Measurements from ENCODE around the gene MED16.

The MED16 gene

DNA sequence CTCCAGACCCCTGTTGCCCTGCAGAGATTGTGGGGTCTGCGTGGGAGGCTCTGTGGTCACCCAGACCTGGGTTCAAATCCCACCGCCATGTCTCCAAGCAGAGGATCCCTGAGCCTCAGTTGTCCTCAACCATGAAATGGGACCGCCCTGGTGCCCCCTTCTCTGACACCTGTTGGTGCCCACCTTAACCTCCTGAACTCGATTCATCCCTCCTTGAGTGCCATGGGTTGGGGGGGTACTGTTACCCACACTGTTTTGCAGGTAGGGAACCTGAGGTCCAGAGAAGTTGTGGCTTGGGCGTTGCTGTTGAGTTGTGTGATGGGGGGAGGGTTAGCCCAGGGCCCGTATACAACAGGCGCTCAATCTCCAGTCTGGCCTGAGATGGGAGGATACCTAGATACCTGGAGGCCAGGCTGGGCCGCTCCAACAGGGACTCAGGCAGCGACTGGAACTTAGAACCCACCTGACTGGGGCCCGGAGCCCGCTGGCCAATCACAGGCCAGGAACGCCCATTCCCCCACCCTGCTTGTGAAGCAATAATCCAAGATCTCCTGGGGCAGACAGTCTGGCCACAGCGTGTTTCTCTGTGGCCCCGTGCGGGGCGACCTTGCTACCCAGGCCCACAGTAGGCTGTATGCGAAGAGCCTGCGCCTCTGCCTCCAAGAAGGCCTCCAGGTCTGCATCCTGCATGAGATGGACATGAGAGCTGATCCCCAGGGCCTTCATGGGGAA lies 35.6 kb upstream of the MED16 start:
- DNase-seq: peak; percentile 18

DNA sequence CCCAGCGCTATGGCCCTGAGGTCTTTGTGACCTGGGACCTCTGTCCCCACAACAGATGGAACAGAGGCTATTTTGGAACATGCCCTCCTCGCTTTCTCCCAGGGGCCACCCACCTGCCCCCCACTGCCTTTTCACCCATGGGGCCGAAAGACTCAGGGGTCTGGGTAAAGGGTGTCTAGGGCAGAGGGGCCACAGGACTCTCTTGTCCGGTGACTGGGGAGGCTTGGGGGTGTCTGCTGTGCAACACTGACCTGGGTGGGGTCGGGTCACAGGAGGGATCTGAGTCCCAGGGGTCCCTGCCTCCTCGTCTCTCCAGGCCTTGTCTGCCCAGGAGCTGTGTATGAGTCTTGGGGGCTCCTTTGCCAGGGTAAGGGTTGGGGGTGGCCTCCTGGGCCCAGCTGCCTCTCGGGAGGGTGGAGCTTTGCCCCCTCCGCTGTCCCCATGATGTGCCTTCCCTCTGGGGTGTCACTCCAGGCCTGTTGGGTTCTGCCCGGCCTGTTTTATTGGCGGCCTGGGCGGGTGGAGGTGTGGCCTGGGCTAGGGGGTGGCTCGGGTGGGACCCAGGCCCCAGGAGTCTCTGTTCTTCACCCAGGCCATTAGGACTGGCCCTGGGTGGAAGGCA lies 34.9 kb upstream of the MED16 start:
- DNase-seq: no peak

DNA sequence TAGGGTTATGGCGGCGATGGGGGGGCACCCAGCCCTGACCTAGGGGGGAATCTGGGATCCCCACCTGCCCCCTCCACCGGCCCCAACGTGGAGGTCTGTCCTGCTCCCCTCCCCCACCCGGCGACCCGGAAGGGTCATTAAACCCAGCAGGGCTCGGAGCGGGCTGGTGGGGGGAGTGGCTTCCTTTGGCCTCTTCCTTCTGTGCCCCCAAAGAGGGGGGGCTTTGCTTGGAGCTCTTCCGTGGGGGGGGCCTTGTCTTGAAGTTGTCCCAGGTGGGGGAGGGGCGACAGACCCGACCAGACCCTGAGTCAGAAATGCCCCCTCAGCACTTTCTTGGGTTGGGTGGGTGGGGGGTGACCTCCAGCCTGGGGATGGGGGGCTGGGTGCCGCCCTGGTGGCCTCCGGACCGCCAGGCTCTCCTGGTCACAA lies 34.4 kb upstream of the MED16 start:
- no peak for DNase-seq

DNA sequence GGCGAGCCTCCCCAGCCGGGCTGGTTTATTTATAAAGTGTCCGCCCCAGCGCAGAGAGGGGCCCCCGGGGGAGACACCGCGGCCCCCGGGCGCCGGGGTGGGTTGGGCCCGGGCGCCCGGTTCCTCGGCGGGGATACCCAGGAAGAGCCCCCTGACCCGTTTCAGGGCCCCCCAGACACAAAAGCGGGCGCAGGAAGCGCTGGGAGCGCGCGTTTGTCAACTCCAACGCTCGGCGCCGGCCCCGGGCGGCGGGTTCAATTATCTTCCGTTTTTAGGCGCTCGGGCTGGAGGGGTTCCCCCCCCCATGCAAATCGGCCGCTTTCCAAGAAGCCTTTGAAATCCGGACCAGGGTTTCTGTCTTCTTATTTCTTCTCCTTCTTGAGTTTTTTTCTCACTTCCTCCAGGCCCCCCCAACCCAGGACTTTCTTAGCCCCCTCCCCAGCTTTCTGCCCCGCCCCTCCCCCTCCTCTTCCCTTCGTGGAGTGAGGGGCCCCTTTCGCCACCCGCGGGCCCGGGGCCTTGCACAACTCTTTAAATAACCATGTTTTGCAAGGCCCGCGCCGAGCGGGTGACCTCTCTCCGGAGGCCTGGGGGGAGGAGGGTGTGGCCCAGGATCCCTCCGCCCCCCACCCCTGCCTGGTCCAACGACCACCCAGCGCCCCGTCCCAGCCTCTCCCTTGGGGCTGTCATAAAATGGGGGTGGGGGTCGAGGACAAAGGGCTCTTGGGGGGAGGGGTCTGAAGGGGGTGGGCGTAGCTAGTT lies 33.8 kb upstream of the MED16 start:
- peak; percentile 86 for DNase-seq

DNA sequence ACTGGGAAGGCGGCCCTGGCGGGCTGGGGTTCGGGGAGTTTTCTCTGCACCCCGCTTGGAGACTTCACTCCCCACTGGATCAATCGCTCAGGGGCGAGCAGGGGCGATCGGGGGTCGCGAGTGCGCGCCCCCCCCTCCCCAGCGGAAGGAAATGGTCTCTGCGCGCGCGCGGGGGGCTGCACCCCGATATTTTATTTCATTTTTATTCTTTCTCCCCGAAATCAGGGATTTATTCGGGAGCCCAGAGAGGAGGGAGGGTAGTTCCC lies 33.3 kb upstream of the MED16 start:
- DNase-seq: no peak

DNA sequence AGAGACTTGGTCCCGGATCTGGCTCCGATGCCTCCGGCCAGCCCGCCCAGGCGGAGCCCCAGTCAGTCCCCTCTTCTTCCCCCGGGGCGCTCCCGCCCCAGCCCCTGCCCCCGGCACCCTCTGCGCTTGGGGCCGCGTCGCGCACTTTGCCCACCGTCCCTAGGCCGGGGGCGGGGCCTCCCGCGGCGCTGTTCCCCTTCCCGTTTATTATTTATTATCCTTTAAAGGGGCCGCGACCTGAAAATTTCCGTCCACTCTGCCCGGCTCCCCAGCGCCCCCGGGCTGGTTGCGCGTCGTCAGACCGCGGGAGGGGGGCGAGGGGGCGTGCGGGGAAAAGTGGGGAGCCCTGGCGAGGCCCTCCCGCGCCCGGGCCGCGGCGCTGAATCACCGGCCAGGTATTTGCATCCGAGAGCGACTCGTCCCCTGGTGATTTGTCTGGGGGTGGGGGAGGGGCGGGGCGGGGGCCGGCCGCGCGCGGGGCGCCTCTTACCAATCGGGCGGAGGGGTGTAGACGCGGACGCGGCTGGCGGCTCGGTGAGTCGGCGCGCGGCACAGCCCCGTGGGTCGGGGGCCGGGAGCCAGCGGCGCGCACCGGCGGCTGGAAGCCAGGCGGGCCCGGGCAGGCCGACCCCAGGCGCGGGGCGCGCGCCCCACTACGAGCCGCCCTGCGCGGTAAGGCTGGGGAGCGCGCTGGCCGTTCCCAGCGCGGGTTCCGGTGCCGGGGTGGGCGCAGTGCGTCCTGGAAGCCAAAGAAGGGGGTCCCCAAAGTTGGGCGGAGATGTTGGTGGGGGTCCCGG lies 32.7 kb upstream of the MED16 start, which contains the start of gene ARID3A:
Gene ARID3A, plus strand, starts transcription at position 510 of the 797 bp plus-strand sequence. CDS start 3,494 bp downstream, outside the sequence.
- peak; percentile 84 for DNase-seq

DNA sequence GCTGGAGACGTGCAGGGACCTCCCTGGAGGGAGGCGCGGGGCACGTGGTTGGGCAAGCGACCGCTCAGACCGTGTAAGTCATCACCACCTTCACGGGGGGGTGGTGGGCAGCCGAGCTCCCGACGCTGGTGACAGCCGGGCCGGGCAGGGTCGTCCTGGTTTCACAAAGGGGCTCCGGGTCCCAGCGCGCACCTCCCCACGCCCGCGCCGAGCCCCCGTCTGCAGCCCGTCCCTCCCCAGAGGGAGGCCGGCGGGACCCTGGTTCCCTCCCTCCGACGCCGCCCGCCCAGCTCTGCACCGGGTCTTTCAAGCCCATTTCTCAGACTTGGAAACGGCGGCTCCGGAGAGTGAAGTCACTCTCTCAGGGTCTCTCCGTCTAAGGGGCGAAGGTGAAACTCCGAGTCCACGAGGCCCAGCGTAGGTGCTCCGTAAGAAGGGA lies 32.1 kb upstream of the MED16 start:
- peak; percentile 84 for DNase-seq

DNA sequence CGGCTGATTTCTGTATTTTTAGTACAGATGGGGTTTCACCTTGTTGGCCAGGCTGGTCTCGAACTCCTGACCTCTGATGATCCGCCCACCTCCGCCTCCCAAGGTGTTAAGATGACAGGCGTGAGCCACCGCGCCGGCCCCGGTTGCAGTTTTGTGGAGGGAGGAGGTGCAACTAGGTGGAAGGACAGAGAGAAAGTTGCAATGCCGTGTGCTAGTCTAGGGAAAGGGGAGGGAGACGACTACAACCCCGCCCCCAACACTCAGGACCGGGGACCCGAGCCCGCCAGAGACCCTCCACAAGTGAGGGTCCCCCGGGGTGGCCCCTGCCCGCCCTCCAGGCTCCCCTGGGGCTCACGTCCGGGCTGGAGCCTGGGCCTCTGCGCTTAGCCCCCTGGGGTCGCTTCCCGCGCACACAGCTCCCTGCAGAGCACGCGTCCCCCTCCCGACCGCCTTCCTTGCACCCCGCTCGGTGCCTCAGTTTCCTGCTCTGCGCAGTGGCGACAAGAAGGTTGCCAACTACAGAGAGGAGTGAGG lies 31.6 kb upstream of the MED16 start:
- no peak for DNase-seq

DNA sequence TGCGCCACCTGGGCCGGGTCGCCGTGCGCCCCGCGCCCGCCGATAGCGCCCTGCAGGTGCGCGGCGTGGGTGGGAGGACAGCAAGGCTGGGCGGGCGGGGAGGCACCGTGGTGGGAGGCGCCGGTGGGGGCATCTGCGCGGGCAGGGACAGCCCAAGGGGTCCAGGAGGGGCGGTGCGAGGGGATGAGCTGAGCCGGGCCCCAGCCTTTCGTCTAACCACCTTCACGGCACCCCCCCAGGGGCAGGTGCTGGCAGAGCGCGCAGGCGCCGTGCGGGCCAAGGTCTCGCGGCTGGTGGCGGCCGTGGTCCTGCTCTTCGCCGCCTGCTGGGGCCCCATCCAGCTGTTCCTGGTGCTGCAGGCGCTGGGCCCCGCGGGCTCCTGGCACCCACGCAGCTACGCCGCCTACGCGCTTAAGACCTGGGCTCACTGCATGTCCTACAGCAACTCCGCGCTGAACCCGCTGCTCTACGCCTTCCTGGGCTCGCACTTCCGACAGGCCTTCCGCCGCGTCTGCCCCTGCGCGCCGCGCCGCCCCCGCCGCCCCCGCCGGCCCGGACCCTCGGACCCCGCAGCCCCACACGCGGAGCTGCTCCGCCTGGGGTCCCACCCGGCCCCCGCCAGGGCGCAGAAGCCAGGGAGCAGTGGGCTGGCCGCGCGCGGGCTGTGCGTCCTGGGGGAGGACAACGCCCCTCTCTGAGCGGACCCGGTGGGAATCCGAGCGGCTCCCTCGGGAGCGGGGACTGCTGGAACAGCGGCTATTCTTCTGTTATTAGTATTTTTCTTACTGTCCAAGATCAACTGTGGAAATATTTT lies 27.3 kb upstream of the MED16 start:
- DNase-seq: peak; percentile 44

DNA sequence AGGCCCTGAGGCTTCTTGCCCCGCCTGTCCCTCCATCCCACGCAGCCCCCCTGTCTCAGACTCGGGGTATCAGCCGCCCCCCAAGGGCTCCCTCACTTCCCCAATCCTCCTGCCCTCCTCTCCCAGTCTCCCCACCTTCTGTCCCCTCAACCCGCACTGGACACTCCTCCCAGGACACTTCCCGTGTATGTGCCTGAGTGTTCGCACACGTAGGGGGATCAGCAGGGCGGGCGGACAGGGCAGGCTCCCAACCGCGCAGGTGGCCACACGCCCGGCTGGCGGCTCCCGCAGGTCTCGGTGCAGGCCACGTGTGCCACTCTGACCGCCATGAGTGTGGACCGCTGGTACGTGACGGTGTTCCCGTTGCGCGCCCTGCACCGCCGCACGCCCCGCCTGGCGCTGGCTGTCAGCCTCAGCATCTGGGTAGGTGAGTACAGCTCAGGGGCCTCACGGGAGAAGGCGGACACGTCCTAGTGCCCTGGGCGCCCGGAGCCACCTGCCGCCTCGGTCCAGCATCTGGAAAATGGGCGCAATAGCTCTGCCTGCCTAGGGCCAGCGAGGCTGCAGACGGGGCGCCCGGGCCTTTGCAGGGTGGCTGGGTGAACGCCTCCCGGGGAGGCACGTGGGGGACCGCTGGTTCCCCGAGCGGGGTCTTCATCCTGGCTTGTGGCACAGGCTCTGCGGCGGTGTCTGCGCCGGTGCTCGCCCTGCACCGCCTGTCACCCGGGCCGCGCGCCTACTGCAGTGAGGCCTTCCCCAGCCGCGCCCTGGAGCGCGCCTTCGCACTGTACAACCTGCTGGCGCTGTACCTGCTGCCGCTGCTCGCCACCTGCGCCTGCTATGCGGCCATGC lies 26.4 kb upstream of the MED16 start:
- no peak for DNase-seq

DNA sequence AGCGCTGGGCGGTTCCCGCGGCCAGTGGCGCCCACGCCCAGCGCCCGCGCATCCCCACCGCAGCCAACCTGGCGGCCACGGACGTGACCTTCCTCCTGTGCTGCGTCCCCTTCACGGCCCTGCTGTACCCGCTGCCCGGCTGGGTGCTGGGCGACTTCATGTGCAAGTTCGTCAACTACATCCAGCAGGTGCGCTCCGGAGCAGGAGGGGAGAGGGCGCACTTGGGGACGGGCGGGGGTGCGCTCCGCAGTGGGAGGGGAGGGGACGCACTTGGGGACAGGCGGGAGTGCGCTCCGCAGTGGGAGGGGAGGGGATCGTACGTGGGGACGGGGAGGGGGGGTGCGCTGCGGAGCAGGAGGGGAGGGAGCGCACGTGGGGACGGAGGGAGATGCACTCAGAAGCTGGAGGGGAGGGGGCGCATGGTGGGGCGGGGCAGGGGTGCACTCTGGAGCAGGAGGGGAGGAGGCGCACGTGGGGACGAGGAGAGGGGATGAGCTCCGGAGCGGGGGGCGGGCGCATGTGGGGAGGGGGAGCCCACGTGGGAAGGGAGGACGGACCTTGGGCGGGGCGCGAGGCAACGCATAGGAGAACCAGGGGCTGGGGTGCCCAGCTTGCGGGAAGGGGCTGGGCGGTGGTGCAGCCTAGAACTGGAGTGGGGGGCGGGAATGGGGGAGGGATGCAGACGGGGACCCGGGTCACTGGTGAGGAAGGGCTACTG lies 25.7 kb upstream of the MED16 start:
- no peak for DNase-seq

DNA sequence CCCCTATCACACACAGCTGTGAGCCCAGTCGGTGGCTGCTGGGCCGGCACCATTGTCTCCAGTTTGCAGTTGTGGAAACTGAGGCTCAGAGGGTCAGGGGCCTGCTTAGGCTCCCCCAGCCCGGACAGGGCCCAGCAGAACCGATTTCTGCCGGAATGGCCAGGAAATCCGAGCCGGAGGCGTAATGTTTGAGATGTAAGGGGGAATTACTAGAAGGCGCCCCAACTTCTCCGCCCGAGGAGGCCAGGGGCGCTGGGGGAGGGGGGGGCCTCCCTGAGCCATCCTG lies 25.1 kb upstream of the MED16 start:
- no peak for DNase-seq

DNA sequence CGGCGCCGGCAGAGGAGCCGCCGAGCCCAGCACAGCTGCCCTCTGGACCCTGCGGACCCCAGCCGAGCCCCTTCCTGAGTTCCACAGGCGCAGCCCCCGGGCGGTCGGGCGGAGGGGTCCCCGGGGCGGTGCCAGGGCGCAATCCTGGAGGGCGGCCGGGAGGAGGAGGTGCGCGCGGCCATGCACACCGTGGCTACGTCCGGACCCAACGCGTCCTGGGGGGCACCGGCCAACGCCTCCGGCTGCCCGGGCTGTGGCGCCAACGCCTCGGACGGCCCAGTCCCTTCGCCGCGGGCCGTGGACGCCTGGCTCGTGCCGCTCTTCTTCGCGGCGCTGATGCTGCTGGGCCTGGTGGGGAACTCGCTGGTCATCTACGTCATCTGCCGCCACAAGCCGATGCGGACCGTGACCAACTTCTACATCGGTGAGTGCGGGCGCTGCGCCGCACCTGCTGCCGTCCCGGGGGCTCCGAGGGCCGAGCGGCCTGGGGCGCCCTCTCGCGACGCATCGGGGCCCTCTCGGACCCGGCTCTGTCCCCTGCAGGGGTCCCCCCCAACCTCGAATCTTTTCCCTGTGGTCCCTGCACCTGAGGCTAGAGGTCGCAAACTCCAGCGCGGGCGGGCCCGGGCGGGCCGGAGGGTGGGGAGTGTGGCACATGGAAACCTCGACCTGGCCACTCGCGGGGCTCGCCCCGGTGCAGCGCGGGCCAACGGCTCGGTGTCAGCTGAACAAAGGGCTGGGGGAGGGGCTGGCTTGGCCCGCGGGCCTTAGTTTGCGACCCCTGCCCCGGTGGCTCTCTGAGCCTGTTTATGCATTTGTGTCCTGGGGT lies 24.6 kb upstream of the MED16 start, which contains the start of gene KISS1R:
Gene KISS1R, plus strand, starts transcription at position 11 of the 829 bp plus-strand sequence. Its CDS starts 170 bp downstream, at position 181.
- no peak for DNase-seq

DNA sequence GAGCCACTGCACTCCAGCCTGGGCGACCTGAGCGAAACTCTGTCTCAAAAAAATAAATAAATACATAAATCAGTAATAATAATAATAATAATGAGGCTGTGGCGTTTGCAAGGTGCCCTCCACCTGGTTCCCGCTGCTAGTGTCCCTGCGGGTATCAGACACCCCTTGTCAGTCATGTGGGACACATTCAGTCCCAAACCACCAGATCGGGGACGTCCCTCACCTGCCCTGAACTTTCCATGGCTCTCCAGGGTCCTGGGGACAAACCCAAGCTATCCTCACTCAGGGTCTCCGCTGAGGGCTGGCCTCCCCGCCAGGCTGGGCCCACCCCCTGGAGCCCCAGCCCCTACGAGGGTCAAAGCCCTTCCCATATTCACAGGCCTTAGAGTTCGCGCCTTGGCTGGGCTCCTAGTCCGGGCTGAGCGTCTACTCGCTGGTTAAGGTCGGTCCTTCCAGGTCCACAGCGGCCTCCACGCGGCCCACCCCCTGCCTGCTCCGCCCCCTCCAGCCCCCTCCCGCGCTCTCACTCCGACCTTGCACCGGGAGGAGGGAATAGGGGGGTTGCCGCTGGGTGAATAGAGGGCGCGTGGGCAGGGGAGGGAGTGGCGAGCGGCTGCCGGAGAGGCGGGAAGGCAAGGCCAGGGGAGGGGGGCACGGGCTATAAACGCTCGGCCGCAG lies 23.8 kb upstream of the MED16 start:
- DNase-seq: no peak

DNA sequence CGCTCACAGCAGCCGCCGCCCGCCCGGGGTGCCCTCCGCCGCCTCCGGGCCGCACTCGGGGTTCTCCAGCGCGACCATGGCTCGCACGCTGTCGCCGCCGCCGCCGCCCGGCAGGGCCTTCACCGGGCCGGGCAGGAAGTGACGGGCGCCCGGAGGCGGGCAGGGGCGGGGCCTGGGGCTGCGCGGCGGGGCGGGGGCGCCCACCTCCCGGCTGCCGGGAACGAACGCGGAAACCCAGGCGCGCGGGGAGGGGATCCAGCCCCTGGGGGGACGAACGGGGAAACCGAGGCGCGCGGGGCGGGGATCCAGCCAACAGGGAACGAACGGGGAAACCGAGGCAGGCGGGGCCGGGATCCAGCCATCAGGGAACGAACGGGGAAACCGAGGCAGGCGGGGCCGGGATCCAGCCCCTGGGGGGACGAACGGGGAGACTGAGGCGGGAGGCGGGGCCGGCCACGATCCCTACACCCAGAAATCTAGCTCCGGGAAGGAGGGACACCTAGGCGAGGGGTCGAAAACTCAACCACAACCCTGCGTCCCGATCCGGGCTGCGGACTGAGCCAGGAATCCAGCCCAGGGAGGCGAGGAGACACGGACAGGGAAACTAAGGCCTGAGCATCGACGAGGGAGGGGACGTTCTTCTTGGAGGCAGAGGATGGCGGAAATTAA lies 20.2 kb upstream of the MED16 start, which contains the start of gene R3HDM4:
Gene R3HDM4, minus strand, starts transcription at position 140 of the 669 bp plus-strand sequence. Its CDS starts 62 bp downstream, at position 78.
- peak; percentile 31 for DNase-seq

DNA sequence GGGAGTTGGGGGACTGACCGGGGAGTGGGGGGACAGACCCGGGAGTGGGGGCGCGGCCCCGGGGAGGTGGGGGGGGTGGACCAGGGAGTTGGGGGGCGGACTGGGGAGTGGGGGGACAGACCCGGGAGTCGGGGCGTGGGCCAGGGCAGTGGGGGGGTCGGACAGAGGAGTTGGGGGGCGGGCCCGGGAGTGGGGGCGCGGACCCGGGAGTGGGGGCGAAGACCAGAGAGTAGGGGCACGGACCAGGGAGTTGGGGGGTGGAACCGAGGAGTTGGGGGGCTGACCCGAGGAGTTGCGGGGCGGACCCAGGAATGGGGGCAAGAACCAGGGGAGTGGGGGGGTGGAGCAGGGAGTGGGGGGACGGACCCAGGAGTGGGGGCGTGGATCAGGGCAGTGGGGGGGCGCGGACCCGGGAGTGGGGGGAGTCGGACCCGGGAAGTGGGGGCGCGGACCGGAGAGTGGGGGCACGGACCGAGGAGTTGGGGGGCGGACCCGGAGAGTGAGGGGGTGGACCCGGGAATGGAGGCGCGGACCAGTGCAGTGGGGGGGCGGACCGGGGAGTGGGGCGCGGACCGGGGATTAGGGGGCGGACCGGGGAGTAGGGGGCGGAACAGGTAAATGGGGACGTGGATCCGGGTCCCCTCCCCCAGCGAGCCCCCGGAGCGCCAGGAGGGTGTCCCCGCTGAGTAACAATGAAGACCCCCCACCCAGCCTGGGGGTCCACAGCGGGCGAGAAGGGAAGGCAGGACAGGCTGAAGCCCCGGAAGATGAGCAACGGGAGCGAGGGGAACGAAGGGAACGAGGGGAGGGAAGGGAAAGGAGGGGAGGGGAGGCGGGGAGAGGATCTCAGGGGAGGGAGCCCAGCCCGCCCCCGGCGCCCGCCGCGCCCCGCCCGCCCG lies 19.4 kb upstream of the MED16 start:
- DNase-seq: no peak
